HG03565 (cell line): Measurements from ENCODE around the gene SUPT4H1.

Experiments
- ATAC-seq: cut with Tn5 transposase; IDR thresholded peaks from one replicate; pipeline ENCODE4 v1.9.1; 2021; ENCODE audit warnings: mild to moderate bottlenecking, moderate library complexity; ENCODE audit not compliant: unreplicated experiment

The SUPT4H1 gene

GRCh38 chr17:58308985-58309917 lies 42.8 kb downstream of the SUPT4H1 start:
- no peak for ATAC-seq

GRCh38 chr17:58308173-58308984 lies 43.6 kb downstream of the SUPT4H1 start:
- ATAC-seq, result no peak

GRCh38 chr17:58307468-58308172 lies 44.4 kb downstream of the SUPT4H1 start:
- no peak for ATAC-seq

GRCh38 chr17:58306131-58306951 lies 45.7 kb downstream of the SUPT4H1 start:
- ATAC-seq, result no peak

- no peak for ATAC-seq
Observed at GRCh38 chr17:58305626-58306025, 46.4 kb downstream of the SUPT4H1 start.

GRCh38 chr17:58304750-58305486 lies 47.1 kb downstream of the SUPT4H1 start:
- ATAC-seq, result no peak

GRCh38 chr17:58303971-58304749 lies 47.8 kb downstream of the SUPT4H1 start:
- ATAC-seq, result no peak

- ATAC-seq, result no peak
Observed at GRCh38 chr17:58302919-58303585, 48.9 kb downstream of the SUPT4H1 start.

GRCh38 chr17:58302171-58302918 lies 49.7 kb downstream of the SUPT4H1 start:
- no peak for ATAC-seq

GRCh38 chr17:58301504-58302150 lies 50.4 kb downstream of the SUPT4H1 start:
- ATAC-seq, result no peak

- no peak for ATAC-seq
Observed at GRCh38 chr17:58300336-58300735, 51.7 kb downstream of the SUPT4H1 start.
